Aortic smooth muscle cell (primary cell): Measurements from ENCODE around the gene KLF6. TPM values are rescaled to one million over a fixed set of nuclear protein-coding genes. Genes with fewer than 3 reads are reported as not detected.

Experiments used
- total RNA-seq: library from RNA; depleted of rRNA; stranded (reverse); fragments of >200 nt; gene quantifications from 2 replicates; pipeline ENCODE4 v1.2.3, GENCODE V29; 2014

The KLF6 gene
- total RNA-seq, result 56.5 and 67.9 TPM in 2 replicates

GRCh38 chr10:3784510-3785250, at the start of gene KLF6:
Gene KLF6 (minus strand): TSS chr10:3785209. CDS start chr10:3785014, 195 bp downstream.

